Tracheal epithelial cell (primary cell): Measurements from ENCODE around the gene PARD6G. TPM values are rescaled to one million over a fixed set of nuclear protein-coding genes. Genes with fewer than 3 reads are reported as not detected.

Experiments
- total RNA-seq: library from RNA; depleted of rRNA; stranded (reverse); fragments of >200 nt; gene quantifications from 2 replicates; pipeline ENCODE4 v1.2.1, GENCODE V29; 2014

Gene PARD6G
- total RNA-seq, result 20.2 and 30.1 TPM in 2 replicates

GRCh38 chr18:80247393-80247841 lies at the start of gene PARD6G:
TSS of gene PARD6G (minus strand) at chr18:80247514. CDS start at chr18:80247348, 166 bp downstream.

DNA sequence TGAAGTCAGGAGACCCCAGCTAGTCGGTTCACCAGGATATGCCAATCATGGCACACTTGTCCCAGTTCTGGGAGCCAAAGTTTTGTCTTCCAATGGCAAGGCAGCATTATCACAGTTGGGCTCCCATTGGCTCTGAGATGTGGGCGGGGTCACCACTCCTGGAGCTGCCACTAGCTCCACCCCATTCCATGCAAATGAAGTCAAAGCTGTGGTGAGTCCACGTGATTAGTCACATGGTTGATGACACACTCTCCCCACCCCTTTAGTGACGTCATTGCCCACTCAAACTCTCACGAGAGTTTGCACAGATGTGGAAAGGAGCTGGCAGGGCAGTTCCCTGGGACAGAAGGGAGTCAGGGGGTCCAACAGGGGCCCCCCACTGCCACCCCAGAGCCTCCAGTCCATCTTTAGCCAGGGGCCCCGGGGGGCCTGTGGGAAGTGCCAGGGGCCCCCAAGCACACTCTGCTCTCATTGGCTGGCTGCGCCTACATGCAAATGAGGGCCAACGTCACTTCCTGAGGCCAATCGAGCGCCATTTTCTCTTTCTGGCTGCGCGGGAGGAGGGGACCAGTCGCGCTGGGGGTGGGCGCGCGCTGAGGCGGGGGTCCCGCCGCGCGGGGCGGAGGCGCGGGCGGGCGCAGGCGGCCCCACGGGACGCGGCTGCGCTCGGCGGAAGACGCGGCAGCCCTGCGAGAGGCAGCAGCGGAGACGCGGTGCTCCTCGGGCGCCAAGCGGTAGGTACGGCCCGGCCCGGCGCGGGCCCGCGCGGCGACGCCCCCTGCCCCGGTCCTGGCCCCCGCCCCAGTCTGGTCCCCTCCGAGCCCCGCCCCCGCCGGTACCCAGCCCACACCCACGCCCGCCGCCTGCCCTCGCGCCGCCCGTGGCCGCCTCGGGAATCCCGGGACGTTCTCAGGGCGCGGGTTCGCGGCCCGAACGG lies 138.3 kb downstream of the PARD6G start, which contains the start of gene ADNP2:
TSS of gene ADNP2 (plus strand) at position 524 of the 937 bp plus-strand sequence. CDS start 8,281 bp downstream, outside the sequence.

Other genes with a start within 250 kb of the PARD6G start
- 34.7 and 40.7 TPM in 2 replicates for gene RBFA, start 213.1 kb downstream of the PARD6G start, total RNA-seq
- 20.7 and 25.2 TPM in 2 replicates for gene ADNP2, start 138.3 kb downstream of the PARD6G start, total RNA-seq